Skeletal muscle tissue (tissue), 4 donors: ENCODE data around the gene JARID2. TPM values are rescaled to one million over a fixed set of nuclear protein-coding genes. Genes with fewer than 3 reads are reported as not detected.
"Not testable (repeated sequence)": the region's sequence is repeated elsewhere in the genome, so short reads cannot be mapped to it uniquely, and the experiment has no call there.

Experiments
- H3K27ac ChIP-seq: one replicate; pipeline ENCODE4 v1.7.0; 2013; ENCODE audit warnings: mild to moderate bottlenecking, low read depth, low read length, inconsistent platforms
- H3K27me3 ChIP-seq, 3 donors: one replicate each; pipeline ENCODE4 v1.7.0; 2013; ENCODE audit warnings: low read length in 3 of 3; ENCODE audit not compliant: control insufficient read depth in 3 of 3, insufficient read depth in 3 of 3
- H3K36me3 ChIP-seq, 3 donors: one replicate each; pipeline ENCODE4 v1.7.0; 2013; ENCODE audit warnings: low read length in 3 of 3; ENCODE audit not compliant: control insufficient read depth in 3 of 3, insufficient read depth in 3 of 3
- H3K4me1 ChIP-seq, 3 donors: one replicate each; pipeline ENCODE4 v1.7.0; 2013; ENCODE audit warnings: low read length in 3 of 3, mild to moderate bottlenecking in 3 of 3; ENCODE audit not compliant: control insufficient read depth in 3 of 3, insufficient read depth in 3 of 3
- H3K4me3 ChIP-seq, 3 donors: one replicate each; pipeline ENCODE4 v1.7.0; 2013; ENCODE audit warnings: low read length in 3 of 3
- H3K9ac ChIP-seq, 3 donors: one replicate each; pipeline ENCODE4 v1.7.0; 2013; ENCODE audit warnings: low read length in 3 of 3, mild to moderate bottlenecking in 3 of 3, moderate library complexity in 2 of 3, low read depth in 1 of 3
- H3K9me3 ChIP-seq, 3 donors: one replicate each; pipeline ENCODE4 v1.7.0; 2013; ENCODE audit warnings: low read length in 3 of 3; ENCODE audit not compliant: control insufficient read depth in 3 of 3
- total RNA-seq: library from RNA; depleted of rRNA; stranded (reverse); fragments of >200 nt; gene quantifications from one replicate; pipeline ENCODE4 v1.2.3, GENCODE V29; 2014
- donor health status: Osteomylitis.

The JARID2 gene
- total RNA-seq, 1 donor from 2014 or later: 12.0 TPM

GRCh38 chr6:15539722-15540270, 293.9 kb downstream of the JARID2 start:
- no peaks in the 10 kb centered on the region for H3K9me3 ChIP-seq
- no peak overlapping the region for H3K4me3 ChIP-seq
- H3K27me3 ChIP-seq: no peaks in the 10 kb centered on the region
- H3K9ac ChIP-seq: no peak overlapping the region
- no peaks in the 10 kb centered on the region for H3K36me3 ChIP-seq
- H3K4me1 ChIP-seq: peaks cover 4 to 7% (median 4%) of the 10 kb centered on the region in 3 donors
- H3K27ac ChIP-seq: no peak overlapping the region

GRCh38 chr6:15543332-15543917, 297.6 kb downstream of the JARID2 start:
- H3K4me3 ChIP-seq, H3K36me3 ChIP-seq, H3K4me1 ChIP-seq, H3K9me3 ChIP-seq, H3K27ac ChIP-seq, H3K27me3 ChIP-seq, H3K9ac ChIP-seq: not testable (repeated sequence)

- no peak overlapping the region for H3K9ac ChIP-seq
- H3K36me3 ChIP-seq: no peaks in the 10 kb centered on the region
- H3K9me3 ChIP-seq: no peaks in the 10 kb centered on the region
- H3K27me3 ChIP-seq: no peaks in the 10 kb centered on the region
- no peak overlapping the region for H3K27ac ChIP-seq
- no peak overlapping the region for H3K4me3 ChIP-seq
- no peaks in the 10 kb centered on the region for H3K4me1 ChIP-seq
Measured at GRCh38 chr6:15544321-15544900, 298.5 kb downstream of the JARID2 start.

GRCh38 chr6:15546591-15546990, 300.7 kb downstream of the JARID2 start:
- peaks cover 6 to 10% (median 7%) of the 10 kb centered on the region in 3 donors for H3K4me1 ChIP-seq
- H3K9ac ChIP-seq: no peak overlapping the region
- H3K4me3 ChIP-seq: no peak overlapping the region
- no peaks in the 10 kb centered on the region for H3K27me3 ChIP-seq
- no peaks in the 10 kb centered on the region for H3K9me3 ChIP-seq
- H3K36me3 ChIP-seq: no peaks in the 10 kb centered on the region
- no peak overlapping the region for H3K27ac ChIP-seq

- no peak overlapping the region for H3K27ac ChIP-seq
Measured at GRCh38 chr6:15547400-15547799, 301.5 kb downstream of the JARID2 start.

GRCh38 chr6:15549371-15549770, 303.5 kb downstream of the JARID2 start:
- Histone ChIP-seq H3K36me3 (no peaks in the 10 kb centered on the region), H3K4me1 (peaks cover 11 to 16% (median 12%) of the 10 kb centered on the region in 3 donors)

More at GRCh38 chr6:15547400-15547799, 301.5 kb downstream of the JARID2 start:
- no peak overlapping the region for H3K9ac ChIP-seq
- H3K4me1 ChIP-seq: peaks cover 11 to 16% (median 12%) of the 10 kb centered on the region in 3 donors
- no peak overlapping the region for H3K4me3 ChIP-seq
- no peaks in the 10 kb centered on the region for H3K9me3 ChIP-seq
- H3K36me3 ChIP-seq: no peaks in the 10 kb centered on the region
- H3K27me3 ChIP-seq: no peaks in the 10 kb centered on the region

GRCh38 chr6:15550546-15551123, 304.8 kb downstream of the JARID2 start:
- no peak overlapping the region for H3K9ac ChIP-seq
- peak overlapping the region; percentile 41 for H3K27ac ChIP-seq
- peaks cover 11 to 21% (median 12%) of the 10 kb centered on the region in 3 donors for H3K4me1 ChIP-seq

More at GRCh38 chr6:15549371-15549770, 303.5 kb downstream of the JARID2 start:
- Histone ChIP-seq H3K4me3 (no peak overlapping the region), H3K27me3 (no peaks in the 10 kb centered on the region), H3K9me3 (no peaks in the 10 kb centered on the region), H3K9ac (no peak overlapping the region), H3K27ac (no peak overlapping the region)

GRCh38 chr6:15551262-15551661, 305.4 kb downstream of the JARID2 start:
- peak overlapping the region; percentile 41 for H3K27ac ChIP-seq

More at GRCh38 chr6:15550546-15551123, 304.8 kb downstream of the JARID2 start:
- H3K36me3 ChIP-seq: no peaks in the 10 kb centered on the region
- no peak overlapping the region for H3K4me3 ChIP-seq
- H3K27me3 ChIP-seq: no peaks in the 10 kb centered on the region
- H3K9me3 ChIP-seq: no peaks in the 10 kb centered on the region

GRCh38 chr6:15551798-15552197, 305.9 kb downstream of the JARID2 start:
- peak overlapping the region; percentile 41 for H3K27ac ChIP-seq
- no peaks in the 10 kb centered on the region for H3K27me3 ChIP-seq
- H3K9ac ChIP-seq: no peak overlapping the region
- H3K9me3 ChIP-seq: no peaks in the 10 kb centered on the region
- H3K36me3 ChIP-seq: no peaks in the 10 kb centered on the region
- H3K4me1 ChIP-seq: peaks cover 11 to 21% (median 12%) of the 10 kb centered on the region in 3 donors
- no peak overlapping the region for H3K4me3 ChIP-seq

More at GRCh38 chr6:15551262-15551661, 305.4 kb downstream of the JARID2 start:
- Histone ChIP-seq H3K4me3 (no peak overlapping the region), H3K9ac (no peak overlapping the region), H3K36me3 (no peaks in the 10 kb centered on the region), H3K4me1 (peaks cover 11 to 21% (median 12%) of the 10 kb centered on the region in 3 donors), H3K9me3 (no peaks in the 10 kb centered on the region), H3K27me3 (no peaks in the 10 kb centered on the region)

GRCh38 chr6:15553031-15553430, 307.2 kb downstream of the JARID2 start:
- Histone ChIP-seq H3K36me3 (no peaks in the 10 kb centered on the region), H3K4me3 (no peak overlapping the region), H3K4me1 (peaks cover 11 to 21% (median 12%) of the 10 kb centered on the region in 3 donors), H3K9ac (no peak overlapping the region), H3K27ac (no peak overlapping the region), H3K9me3 (no peaks in the 10 kb centered on the region), H3K27me3 (no peaks in the 10 kb centered on the region)
